Right atrium auricular region (tissue), 2 donors: ENCODE results near the gene ITGA4. TPM values are rescaled to one million over a fixed set of nuclear protein-coding genes. Genes with fewer than 3 reads are reported as not detected.

Experiments
- DNase-seq: peaks from one replicate; pipeline ENCODE4 v3.0.0-alpha.2; 2019; ENCODE audit warnings: low spot score
- H3K27ac ChIP-seq, 2 donors: fragments of 200-600 bp; sonication (generic); 1 replicate in 1 of 2; 2 replicates in 1 of 2; pipeline ENCODE4 v1.5.1; 2016 to 2019
- H3K27me3 ChIP-seq, 2 donors: fragments of 200-600 bp; sonication (generic); one replicate each; pipeline versions ENCODE4 v1.5.1 to v1.6.0; 2017 to 2019
- H3K36me3 ChIP-seq: fragments of 200-600 bp; sonication (generic); one replicate; pipeline ENCODE4 v1.5.1; 2016
- H3K4me1 ChIP-seq, 2 donors: fragments of 200-600 bp; sonication (generic); one replicate each; pipeline versions ENCODE4 v1.5.1 to v1.6.0; 2017 to 2019
- H3K4me3 ChIP-seq, 2 donors: fragments of 200-600 bp; sonication (generic); 1 replicate in 1 of 2; 2 replicates in 1 of 2; pipeline ENCODE4 v1.5.1; 2017 to 2019; ENCODE audit warnings: mild to moderate bottlenecking in 1 of 2, moderate library complexity in 1 of 2
- H3K9me3 ChIP-seq, 2 donors: fragments of 200-600 bp; sonication (generic); one replicate each; pipeline ENCODE4 v1.5.1; 2019
- total RNA-seq, 2 donors: library from RNA; depleted of rRNA; stranded (reverse); fragments of >200 nt; gene quantifications; one replicate each; pipeline ENCODE4 v1.1.0, GENCODE V29; 2016
- TF ChIP-seq, protein P1 (sequence below), 2 donors: fragments of 200-600 bp; sonication (generic); IDR thresholded peaks; one replicate each; pipeline ENCODE4 v1.5.1; 2019; ENCODE audit warnings: antibody characterized with exemption in 2 of 2

The ITGA4 gene
- total RNA-seq, 2 donors from 2014 or later = 0.96 to 1.8 TPM

DNA sequence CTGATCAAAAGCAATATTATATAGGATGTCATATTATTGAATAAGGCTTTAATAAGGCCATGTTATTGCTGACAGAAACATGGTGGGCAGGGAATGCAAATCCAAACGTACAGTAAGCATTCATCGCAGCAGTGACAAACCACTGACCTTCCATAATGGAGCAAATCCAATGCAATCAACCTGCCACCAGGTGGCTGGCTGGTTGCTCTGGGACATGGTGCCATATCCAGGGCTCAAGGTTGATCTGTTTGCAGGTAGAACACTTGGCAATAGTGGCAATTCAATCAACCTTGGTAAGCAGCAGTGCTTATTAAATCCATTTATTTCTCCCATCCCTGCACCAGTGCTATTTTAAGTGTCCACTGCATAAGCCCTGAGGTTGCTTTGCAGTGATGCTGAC lies 124.3 kb downstream of the ITGA4 start:
- Histone ChIP-seq H3K36me3 (no peaks in the 10 kb centered on the region), H3K4me1 (no peaks in the 10 kb centered on the region), H3K27me3 (no peaks in the 10 kb centered on the region), H3K4me3 (no peak overlapping the region), H3K9me3 (no peaks in the 10 kb centered on the region), H3K27ac (no peak overlapping the region)
- DNase-seq = no peak
- TF ChIP-seq, protein P1, sequence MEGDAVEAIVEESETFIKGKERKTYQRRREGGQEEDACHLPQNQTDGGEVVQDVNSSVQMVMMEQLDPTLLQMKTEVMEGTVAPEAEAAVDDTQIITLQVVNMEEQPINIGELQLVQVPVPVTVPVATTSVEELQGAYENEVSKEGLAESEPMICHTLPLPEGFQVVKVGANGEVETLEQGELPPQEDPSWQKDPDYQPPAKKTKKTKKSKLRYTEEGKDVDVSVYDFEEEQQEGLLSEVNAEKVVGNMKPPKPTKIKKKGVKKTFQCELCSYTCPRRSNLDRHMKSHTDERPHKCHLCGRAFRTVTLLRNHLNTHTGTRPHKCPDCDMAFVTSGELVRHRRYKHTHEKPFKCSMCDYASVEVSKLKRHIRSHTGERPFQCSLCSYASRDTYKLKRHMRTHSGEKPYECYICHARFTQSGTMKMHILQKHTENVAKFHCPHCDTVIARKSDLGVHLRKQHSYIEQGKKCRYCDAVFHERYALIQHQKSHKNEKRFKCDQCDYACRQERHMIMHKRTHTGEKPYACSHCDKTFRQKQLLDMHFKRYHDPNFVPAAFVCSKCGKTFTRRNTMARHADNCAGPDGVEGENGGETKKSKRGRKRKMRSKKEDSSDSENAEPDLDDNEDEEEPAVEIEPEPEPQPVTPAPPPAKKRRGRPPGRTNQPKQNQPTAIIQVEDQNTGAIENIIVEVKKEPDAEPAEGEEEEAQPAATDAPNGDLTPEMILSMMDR (IDR thresholded peaks at IDR 0.05) = no peak

DNA sequence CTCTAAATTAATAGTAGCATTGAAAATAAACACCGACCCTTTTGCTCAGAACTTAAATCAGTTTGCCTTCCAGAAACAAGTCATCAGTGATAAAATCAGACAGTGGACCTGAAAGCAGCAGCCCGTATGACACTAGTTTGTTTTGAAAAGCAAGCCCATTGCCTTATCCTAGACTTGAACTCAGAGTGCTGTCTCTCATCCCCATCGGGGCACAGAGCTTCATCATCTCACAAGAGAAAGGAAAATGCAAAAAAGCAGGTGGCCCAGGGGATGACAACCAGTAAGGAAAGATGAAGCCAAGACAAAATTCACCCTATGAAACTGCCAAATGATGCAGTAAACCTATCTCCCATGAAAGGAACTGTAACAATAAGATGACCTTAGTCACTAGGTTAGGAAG lies 128.5 kb downstream of the ITGA4 start:
- Histone ChIP-seq H3K4me1 (no peaks in the 10 kb centered on the region), H3K27me3 (no peaks in the 10 kb centered on the region), H3K36me3 (no peaks in the 10 kb centered on the region), H3K27ac (no peak overlapping the region), H3K4me3 (no peak overlapping the region), H3K9me3 (no peaks in the 10 kb centered on the region)
- TF ChIP-seq, protein P1 (IDR thresholded peaks at IDR 0.05) = no peak
- DNase-seq = no peak

Other genes with a start within 250 kb of the ITGA4 start
- not detected for gene CERKL, start 199.7 kb downstream of the ITGA4 start, total RNA-seq
- gene NEUROD1, start 223.1 kb downstream of the ITGA4 start, total RNA-seq = not detected